HepG2 (cell line): Measurements from ENCODE around the gene EI24. TPM values are rescaled to one million over a fixed set of nuclear protein-coding genes. Genes with fewer than 3 reads are reported as not detected.
A peak's percentile ranks its signal among the peaks of the same experiment; 100 is the strongest.

Experiments
- KDM6A ChIP-seq: IDR thresholded peaks from 2 replicates; pipeline ENCODE4 v1.6.1; 2016; ENCODE audit warnings: low read depth
- KLF9 ChIP-seq: IDR thresholded peaks from 2 replicates; pipeline ENCODE4 v1.6.1; 2016; ENCODE audit warnings: low read depth
- MTERF4 ChIP-seq: sonication (generic); formaldehyde crosslinking; IDR thresholded peaks from 2 replicates; pipeline ENCODE4 v1.8.0; 2023; ENCODE audit warnings: mild to moderate bottlenecking, missing genetic modification reagents
- NR1H2 ChIP-seq: sonication (generic); formaldehyde crosslinking; IDR thresholded peaks from 2 replicates; pipeline ENCODE4 v1.8.1; 2022; ENCODE audit warnings: low read depth, missing genetic modification reagents, borderline replicate concordance
- PRDM4 ChIP-seq: sonication (generic); formaldehyde crosslinking; IDR thresholded peaks from 2 replicates; pipeline ENCODE4 v1.9.0; 2021; ENCODE audit warnings: missing genetic modification reagents, borderline replicate concordance
- SRF ChIP-seq: IDR thresholded peaks from 2 replicates; pipeline ENCODE4 v1.6.1; 2011; ENCODE audit warnings: mild to moderate bottlenecking, low read depth, low read length, moderate library complexity
- ZBTB34 ChIP-seq: sonication (generic); formaldehyde crosslinking; IDR thresholded peaks from 2 replicates; pipeline ENCODE4 v1.8.0; 2022; ENCODE audit warnings: mild to moderate bottlenecking, missing genetic modification reagents
- ZBTB7A ChIP-seq: sonication (generic); formaldehyde crosslinking; IDR thresholded peaks from 2 replicates; pipeline ENCODE4 v1.8.0; 2022; ENCODE audit warnings: mild to moderate bottlenecking, missing genetic modification reagents
- ZNF350 ChIP-seq: sonication (generic); formaldehyde crosslinking; IDR thresholded peaks from 2 replicates; pipeline ENCODE4 v1.4.0; 2020; ENCODE audit warnings: mild to moderate bottlenecking, low read depth, missing genetic modification reagents, borderline replicate concordance
- ZNF710 ChIP-seq: sonication (generic); formaldehyde crosslinking; IDR thresholded peaks from 2 replicates; pipeline ENCODE4 v1.5.0; 2020; ENCODE audit warnings: mild to moderate bottlenecking, missing genetic modification reagents, borderline replicate concordance
- ZSCAN5A ChIP-seq: sonication (generic); formaldehyde crosslinking; IDR thresholded peaks from 2 replicates; pipeline ENCODE4 v1.8.0; 2022; ENCODE audit warnings: mild to moderate bottlenecking, missing genetic modification reagents, borderline replicate concordance
- polyA plus RNA-seq, 8 experiments: library from polyadenylated mRNA; depleted of rRNA in 3 of 8; stranded (reverse) in 7 of 8; unstranded in 1 of 8; fragments of >200 nt; fragmentation: Illumina TruSeq in 4 of 8; extraction: Trizol in 4 of 8; gene quantifications; 2 replicates each; pipeline versions ENCODE4 v1.2.1 to v1.2.3, GENCODE V29; 2011 to 2016; ENCODE audit warnings: low read depth in 4 of 8, missing spikeins in 1 of 8, mixed read lengths in 1 of 8; ENCODE audit not compliant: insufficient read depth in 1 of 8
- total RNA-seq, 5 experiments: library from RNA; depleted of rRNA; stranded (reverse); fragments of >200 nt; fragmentation: Illumina TruSeq; extraction: Trizol; gene quantifications; 2 replicates each; pipeline ENCODE4 v1.2.3, GENCODE V29; 2016; ENCODE audit warnings: low read depth in 1 of 5

The EI24 gene
- total and polyA plus RNA-seq, 2 of the 13 experiments (the other 11 are each of a cell fraction or from before 2014, with no cell fraction given) = 84.7 to 126 TPM

- TF ChIP-seq NR1H2 (CRISPR knock-in tag) (0 out of 2 replicates have a peak, but pooled peaks have one; percentile 76), ZSCAN5A (CRISPR knock-in tag) (0 out of 2 replicates have a peak, but pooled peaks have one; percentile 82), ZNF350 (no peak), MTERF4 (no peak), ZBTB7A (CRISPR knock-in tag) (peak; percentile 80), ZBTB34 (peak; percentile 23; the same call in 1 of the 2 replicates), ZNF710 (no peak), PRDM4 (CRISPR knock-in tag) (no peak), KDM6A (CRISPR knock-in tag) (no peak), SRF (no peak), KLF9 (no peak)
Measured at GRCh38 chr11:125625225-125625629, 56.0 kb downstream of the EI24 start (continued).
